Sciatic nerve (tissue), 2 donors: Measurements from ENCODE around the gene GSG1L. TPM values are rescaled to one million over a fixed set of nuclear protein-coding genes. Genes with fewer than 3 reads are reported as not detected.

Source experiments
- ATAC-seq: fragments of 200-7000 bp; cut with Tn5 transposase; one replicate; pipeline ENCODE4 v1.9.1; 2020; ENCODE audit warnings: mild to moderate bottlenecking, moderate library complexity
- DNase-seq: peaks from one replicate; pipeline ENCODE4 v3.0.0-alpha.2; 2020; ENCODE audit warnings: low spot score
- intact Hi-C: fragments of 100-400 bp; cut with DNase I; formaldehyde crosslinking; loops from one replicate; pipeline ENCODE4 v1.14.2; 2022
- total RNA-seq: library from RNA; stranded (reverse); fragmentation: NEBNext Ultra II Directional; extraction: Animal tissue kit (Norgen Biotek cat#: 25700); gene quantifications from one replicate; pipeline ENCODE4 v1.2.1, GENCODE V29; 2021
- donor health status: DM: no; HTN: no; CAD: no.
- donor health status: DM: no; HTN: no; CAD: no.

GSG1L gene
- total RNA-seq, 1 donor from 2014 or later = 0.62 TPM

DNA sequence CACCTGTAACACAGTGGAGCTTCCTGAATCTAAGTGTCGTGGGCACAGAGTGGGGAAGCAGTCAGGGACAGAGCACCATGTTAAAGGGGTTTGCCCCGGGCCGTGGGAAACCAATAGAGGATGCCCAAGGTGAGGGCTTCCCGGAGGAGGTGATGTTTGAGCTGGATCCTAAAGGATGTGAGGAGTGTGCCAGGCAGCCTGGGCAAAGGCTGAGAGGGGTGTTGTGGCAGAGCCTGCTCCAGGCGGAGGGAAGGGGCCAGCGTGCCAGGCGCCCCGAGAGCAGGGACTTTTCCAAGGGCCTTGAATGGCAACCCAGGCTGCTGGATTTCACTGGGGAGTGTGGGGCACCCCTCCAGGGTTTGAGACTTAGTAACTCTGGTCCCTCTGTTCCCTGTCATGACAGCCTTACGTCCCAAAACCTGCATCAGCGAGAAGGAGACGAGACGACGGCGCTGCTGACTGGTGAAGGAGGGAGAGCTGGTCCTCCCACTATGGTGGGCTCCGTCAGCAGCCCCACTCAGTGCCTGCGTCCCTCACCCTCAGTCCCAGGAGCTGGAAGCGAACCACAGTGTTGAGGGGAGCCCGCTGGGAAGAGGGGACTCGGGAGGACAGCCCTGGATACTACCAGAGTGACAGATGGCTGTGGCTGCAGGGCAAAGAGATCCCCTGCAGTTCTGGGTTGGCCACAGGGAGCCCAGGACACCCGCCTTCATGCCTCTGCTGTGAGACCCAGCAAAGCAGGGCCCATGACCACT lies 285.2 kb downstream of the GSG1L start:
- DNase-seq = no peak
- intact Hi-C loops = no loop called here
- no peak for ATAC-seq

DNA sequence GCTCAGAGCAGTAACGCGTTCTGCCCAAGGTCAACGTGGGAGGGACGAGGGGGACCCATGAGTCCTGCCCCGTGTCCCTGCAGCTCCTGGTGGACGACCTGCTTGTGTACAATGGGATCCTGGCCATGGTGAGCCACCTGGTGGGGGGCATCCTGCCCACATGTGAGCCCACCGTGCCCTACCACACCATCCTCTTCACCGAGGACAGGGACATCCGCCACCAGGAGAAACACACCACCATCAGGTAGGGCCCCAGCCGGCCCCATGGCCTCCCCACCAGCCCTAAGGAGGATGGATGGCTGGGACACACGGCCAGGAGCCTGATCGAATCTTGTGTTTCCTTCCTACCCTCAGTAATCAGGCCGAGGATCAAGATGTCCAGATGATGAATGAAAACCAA lies 286.0 kb downstream of the GSG1L start:
- DNase-seq = no peak
- intact Hi-C loops = no loop called here
- ATAC-seq = no peak

DNA sequence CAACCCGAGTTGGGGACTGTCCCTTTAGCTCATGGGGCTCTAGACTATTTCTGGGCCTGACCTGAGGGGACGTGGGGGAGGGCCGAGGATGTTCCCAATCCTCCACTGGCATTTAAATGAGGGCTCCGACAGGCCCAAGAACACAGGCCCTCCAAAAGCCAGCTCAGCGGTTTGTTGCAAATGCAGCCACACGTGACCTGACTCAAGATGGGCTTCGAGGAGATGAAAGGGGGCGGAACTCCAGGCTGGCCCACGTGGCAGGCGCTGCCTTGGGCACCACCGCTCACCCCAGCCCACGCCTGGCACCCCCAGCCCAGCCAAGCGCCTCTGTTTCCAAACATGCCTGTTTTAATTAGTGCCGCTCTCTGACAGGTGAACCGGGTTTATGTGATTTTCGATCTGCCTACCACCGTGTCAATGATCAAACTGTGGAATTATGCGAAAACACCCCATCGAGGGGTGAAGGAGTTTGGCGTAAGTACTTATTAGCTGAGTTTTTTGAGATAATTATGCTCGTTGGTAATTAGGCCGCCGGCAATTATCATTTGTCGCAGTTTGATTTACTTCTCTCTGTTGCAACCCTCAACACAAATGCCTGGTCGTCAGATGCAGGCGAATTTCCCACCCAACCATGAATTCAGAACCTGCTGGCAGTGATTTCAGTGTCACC lies 286.8 kb downstream of the GSG1L start:
- ATAC-seq = no peak
- intact Hi-C loops = no loop called here
- DNase-seq = no peak

DNA sequence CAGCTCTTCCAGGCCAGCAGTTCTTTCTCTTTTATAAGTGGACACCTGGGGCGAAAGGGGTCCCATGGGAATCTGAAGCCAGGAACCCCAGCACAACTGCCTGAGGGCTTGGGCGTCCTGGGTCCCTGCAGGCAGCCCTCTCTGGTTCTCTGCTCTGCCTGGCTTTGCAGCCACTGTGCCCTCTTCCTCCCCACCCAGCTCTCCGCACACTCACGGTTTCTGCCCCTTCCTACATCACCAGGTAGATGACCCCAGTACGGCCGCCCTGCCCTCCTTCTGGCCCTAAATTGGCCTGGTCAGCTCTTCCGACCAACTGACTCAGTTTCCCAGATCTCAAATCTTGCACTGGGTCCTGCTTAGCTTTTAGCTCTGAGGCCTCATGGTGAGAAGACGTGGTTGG lies 288.3 kb downstream of the GSG1L start:
- intact Hi-C loops = no loop called here
- no peak for ATAC-seq
- DNase-seq = no peak

DNA sequence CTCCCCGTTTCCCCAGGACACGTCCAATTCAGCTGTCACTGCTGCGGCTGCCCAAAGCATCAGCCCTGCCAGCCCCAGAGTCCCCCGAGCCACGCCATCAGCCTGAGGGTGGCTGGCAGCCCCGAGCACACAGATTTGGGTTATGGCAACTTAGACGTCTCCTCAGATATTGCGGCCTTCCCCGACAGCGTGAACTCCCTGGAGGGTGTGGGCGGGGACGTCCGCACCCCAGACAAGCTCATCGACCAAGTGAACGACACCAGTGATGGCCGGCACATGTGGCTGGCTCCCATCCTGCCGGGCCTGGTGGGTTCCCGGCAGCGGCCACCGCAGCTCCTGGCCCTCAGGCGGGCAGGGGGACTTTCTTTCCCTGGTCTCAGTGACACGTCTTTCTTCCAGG lies 288.7 kb downstream of the GSG1L start:
- ATAC-seq (no peak), DNase-seq (no peak)
- intact Hi-C loops = no loop called here

DNA sequence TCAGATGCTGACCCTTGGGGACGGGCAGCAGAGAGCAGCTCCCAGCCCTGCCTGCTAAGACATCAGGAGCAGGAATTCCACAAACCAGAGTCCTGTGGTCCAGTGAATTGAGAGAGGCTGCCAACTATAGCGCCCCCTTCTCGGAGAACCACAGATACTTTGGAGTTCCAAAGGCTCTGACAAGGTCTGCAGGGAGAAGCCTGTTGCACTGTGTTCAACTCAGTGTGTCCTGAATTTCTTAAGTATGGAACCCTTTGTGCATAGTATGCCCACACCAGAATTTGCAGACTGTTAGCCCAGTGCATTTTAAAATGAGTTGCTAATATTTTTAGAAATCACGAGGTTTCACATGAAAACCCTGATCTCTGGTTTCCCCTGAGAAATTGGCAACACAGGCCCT lies 290.2 kb downstream of the GSG1L start:
- intact Hi-C loops = no loop called here
- no peak for ATAC-seq
- no peak for DNase-seq

DNA sequence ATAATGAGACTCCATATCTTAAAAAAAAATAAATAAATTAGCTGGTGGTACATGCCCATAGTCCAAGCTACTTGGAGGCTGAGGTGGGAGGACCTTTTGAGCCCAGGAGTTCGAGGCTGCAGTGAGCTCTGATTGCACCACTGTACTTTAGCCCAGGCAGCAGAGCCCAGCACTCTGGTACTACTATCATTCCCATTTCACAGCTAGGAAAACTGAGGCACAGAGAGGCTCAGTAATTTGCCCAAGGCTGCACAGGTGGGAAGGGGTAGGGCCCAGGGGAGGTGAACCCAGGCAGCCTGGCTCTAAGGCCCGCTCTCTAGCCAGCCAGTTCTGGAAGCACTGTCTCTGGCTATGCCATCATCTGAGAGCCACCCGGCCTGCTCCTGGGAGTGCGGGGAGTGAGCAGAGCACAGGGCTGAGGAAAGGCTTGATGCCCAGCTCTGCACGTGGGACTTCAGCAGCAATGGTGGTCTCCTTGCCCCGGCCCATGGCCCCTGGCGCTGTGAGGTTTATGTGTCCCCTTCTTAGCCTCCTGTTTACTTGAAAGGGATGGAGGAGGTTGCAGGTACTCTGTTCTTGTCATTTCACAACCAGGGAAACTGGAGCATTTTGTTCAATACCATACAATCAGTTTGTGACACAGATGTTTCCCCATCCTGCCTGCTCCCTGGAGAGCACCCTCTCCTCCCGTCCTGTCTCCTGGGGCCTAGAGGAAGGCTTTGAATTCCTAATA lies 291.3 kb downstream of the GSG1L start:
- DNase-seq = no peak
- intact Hi-C loops = no loop called here
- ATAC-seq = no peak

DNA sequence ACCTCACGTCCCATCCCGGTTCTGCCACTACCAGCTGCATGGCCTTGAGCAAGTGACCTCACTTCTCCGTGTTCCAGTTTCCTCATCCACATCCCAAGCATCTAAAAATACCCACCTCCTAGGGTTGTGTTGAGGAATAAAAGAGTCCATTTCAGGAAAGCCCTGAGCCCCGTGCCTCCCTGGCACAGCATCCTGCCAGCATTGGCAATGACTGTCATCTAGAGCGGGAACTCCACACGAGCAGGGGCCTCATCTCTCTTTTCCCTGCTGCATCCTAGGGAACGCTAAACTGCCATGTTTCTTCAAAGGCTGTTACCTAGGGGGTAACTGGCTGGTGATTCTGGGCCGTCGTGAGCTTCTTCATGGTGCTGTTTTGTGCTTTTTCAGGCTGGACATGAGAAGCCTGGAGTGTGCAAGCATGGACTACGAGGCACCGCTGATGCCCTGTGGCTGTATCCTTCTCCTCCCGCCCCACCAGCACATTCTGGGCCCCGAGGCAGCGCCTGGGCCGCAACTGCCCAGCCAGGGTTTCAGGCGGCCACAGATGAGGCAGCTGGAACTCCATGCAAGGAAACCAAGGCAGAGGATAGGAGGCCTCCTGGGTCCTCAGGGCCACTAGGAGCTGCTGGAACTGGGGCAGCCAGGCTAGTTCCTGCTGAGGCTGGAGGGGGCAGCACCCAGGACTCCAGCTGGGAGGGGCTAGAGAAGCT lies 292.2 kb downstream of the GSG1L start:
- DNase-seq (no peak), ATAC-seq (no peak)
- intact Hi-C loops = no loop called here

DNA sequence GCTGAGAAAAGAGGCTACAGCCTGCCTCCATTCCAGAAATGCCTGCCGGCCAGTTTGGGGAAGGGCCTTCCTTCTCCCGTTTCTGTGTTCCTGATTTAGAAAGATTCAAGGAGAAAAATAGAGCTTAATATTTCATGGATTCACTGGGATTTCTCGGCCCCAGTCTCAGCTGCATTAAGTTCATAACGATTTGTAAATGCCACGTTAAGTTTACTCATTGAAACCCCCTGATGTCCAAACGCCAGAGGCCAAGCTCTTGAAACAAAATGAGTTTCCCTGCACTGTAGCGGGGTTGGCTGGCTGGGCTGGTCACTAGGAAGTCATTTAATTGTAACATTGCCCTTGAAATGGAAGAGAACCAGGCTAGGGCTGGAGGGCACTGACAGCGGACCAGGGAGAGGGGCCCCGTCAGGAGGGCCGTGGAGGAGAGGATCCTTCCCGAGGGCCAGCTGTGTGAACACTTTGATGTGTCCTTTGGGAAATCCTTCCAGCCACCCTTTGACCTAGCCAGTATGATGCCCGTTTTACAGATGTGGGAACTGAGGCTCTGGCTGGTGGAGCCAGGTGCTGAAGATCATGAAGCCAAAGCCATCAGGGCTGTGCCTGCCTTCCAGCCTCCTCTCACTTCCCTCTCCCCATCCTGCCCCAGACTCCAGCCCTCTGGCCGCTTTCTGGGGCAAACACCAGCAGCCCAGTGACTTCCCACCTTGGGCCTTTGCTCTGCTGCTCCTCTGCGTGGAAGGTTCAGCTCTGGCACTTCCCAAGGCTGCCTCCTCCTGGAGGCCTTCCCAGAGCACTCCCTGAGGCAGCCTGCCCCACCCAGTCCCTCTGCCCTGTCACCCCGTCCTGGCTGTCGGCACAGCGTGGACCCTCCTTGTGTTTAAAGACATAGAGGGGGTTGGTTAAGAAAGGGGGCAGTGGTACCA lies 293.0 kb downstream of the GSG1L start:
- ATAC-seq = no peak
- intact Hi-C loops = no loop called here
- no peak for DNase-seq

DNA sequence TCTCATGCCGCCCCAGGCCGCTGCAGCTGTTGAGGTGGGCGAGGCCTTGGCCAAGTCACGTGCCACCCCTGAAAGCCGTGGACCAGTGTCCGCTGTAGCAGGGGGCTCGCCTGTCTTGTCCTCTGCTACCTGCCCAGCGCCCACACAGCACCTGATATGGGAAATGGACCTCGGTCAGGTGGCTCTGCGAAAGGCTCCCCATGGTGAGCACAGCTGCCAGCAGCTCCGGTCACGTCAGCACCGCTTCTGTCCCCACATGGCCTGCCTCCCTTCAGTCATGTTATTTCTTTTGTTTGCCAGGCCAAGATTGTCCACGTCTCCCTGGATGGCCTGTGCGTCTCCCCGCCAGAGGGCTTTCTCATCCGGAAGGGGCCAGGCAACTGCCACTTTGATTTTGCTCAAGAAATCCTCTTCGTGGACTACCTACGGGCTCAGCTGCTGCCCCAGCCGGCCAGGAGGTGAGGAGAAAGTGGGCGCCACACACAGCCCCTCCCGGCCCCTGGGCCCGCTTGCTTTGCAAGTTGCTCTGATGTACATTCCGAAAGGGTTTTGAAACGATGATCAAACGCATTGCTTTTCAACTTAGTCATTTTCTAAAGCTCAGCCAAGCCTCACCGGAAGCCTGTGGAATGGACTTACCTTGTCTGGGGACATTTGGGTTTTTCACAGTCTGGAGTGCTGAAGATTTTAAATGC lies 293.8 kb downstream of the GSG1L start:
- intact Hi-C loops = no loop called here
- ATAC-seq (peak; percentile 13), DNase-seq (no peak)

DNA sequence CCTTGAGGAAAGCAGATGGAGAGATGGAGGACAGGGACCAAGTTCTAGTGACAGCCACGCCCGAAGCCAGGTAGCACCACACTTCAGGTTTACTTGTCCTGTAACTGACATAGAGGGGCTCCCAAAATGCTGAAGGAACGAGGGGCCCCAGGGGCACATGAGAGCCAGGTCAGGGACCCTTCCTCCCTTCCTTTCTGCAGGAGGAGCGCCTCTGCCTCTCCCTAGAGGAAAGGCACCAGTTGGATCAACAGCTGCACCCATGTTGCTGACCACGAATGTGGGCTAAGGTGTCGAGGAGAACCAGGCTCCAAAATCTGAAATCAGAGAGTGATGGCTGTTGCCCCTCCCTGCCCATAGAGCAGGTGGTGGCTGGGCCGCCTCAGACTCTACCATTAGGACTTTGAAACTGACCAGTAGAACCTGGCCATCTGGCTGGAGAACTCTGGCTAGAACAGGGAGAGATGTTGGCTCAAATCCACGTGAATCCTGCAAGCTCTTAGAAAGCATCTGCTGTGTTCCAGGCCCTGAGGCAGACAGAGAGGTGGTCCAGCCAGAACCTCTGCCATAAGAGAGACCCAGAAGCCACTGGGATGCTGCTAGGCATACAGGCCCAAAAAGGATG lies 294.8 kb downstream of the GSG1L start:
- ATAC-seq (no peak), DNase-seq (no peak)
- intact Hi-C loops = no loop called here

DNA sequence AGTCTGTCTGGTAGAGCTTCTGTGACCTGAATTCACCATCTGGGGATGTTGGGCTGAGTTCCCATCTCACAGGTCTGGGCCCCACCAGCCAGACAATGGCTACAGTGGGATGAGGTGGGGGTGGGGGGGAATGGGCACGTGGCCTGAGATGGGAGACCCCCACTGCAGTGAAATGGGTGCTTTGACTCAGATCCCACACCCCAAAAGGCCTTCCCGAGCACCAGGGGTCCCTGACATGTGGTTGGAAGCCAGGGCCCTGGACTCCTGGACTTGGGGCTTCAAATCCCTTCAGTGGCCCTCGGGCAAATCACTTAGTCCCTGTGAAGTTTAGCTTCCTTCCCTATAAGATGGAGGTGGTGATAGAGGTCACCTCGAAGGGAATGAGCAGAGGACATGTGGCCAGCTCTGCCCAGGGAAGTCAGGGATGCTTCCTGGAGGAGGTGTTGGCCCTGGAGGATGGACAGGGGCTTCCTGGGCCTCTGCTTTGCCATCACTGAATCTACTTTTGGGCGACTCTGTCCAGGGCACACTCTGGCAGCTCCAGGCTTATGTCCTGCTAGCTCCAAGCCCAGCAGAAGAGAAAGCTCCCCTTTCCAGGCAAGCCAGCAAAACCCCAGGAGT lies 295.4 kb downstream of the GSG1L start:
- ATAC-seq = no peak
- intact Hi-C loops = no loop called here
- DNase-seq = no peak

DNA sequence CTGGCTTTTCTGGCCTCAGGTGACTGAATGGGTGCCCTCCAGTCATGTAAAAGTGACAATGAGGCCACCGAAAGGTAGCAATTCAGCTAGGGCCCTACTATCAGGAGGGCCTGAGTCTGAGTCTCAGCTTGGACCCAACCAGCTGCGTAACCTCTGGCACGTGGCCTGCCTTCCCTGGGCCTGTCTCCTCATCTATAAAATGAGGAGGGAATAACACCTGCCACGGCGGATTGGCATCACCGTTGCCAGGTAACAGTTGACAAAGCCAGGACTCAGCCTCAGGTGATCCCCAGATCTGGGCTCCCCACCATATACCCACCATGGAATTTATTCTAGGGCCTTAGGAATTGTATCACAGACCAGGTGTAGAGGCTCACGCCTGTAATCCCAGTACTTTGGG lies 296.4 kb downstream of the GSG1L start:
- no peak for ATAC-seq
- DNase-seq = no peak
- intact Hi-C loops = no loop called here

DNA sequence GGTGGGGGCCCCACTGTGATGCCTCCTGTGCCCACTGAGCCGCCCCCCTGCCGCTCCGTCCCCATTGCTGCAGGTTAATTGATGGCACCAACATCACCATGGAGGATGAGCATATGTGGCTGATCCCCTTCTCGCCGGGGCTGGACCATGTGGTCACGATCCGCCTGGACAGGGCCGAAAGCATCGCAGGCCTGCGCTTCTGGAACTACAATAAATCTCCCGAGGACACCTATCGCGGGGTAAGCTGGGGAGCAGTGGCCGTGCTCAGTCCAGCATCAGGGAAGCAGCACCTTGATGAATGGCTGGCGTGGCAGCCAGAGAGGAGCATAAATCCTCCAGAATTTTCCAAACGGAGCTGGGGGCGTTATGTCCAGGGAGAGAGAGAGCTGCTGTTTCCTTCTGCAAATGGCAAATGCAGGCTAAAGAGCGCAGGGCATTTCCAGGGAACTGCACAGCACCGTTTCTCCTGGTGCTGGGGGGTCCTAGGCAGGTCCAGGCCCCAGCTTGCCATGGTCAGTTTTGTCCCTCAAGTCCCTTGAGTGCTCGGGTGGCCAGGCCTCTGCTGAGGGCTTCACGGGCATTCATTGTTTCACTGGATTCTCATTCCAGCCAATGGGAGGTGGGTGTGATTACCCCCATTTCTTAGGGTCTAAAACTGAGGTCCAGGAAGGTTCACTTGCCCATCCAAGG lies 297.1 kb downstream of the GSG1L start:
- DNase-seq (no peak), ATAC-seq (no peak)
- intact Hi-C loops = no loop called here

DNA sequence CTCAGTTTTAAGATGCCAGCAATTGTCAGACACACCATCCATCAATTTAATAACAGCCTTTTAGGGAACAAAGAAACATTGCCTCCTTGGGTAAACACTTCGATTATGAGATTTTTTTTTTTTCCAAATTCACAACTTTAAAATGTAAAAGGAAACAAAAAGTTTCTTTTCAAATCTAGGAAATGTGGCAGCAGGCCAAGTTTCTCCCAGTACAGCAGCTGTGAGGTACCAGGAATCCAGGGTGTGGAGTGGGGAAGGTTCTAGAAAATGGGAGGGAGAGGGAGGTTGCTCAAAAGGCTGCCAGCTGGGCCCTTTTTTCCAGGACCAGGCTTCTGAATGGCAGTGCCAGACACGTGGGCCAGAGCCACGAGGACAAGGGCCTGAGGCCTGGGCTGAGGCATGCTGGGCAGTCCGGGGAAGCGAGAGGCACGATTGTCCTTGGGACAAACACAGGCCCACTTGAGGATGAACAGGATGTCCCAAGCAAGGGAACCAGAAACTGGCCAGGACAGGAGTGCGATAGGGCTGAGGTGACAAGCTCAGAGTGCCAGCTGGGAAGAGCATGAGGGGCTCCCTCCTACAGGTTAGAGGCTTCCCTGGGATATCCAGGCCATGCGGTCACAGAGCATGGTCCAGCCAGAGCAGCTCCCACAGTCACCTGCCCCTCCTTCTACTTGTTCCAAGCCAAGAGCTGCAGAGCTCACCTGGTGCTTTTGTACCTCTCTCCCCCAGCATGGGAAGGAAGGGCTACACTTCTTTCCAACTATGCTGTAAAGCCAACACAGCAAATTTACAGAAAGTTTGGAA lies 298.4 kb downstream of the GSG1L start:
- intact Hi-C loops = no loop called here
- no peak for DNase-seq
- ATAC-seq = no peak

DNA sequence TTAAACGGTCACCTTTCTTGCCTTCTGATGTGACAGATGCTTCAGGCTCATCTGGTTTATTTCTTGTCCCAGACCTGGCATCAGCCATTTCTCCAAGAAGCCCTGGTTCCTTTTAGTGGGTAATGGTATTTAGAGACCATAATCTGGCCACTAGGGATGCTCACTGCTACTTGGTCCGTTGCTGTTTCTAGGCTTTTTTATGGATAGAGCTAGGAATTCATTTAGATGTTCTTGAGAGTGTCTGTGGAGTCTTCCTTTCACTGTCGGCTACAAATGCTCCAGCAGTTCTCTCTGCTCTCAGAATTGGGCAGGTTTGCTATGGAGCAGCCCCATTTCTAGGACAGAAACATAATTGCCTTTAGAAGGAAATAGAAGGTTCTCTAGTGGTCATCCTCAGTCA lies 299.1 kb downstream of the GSG1L start:
- ATAC-seq (no peak), DNase-seq (no peak)
- intact Hi-C loops = no loop called here
